Islet precursor cell (in vitro differentiated cells): ENCODE results near the gene AURKB.
A peak's percentile ranks its signal among the peaks of the same experiment; 100 is the strongest.

Source experiments
- DNase-seq: peaks from one replicate; pipeline ENCODE4 v3.0.0-alpha.2; 2018

AURKB gene

GRCh38 chr17:8209907-8210760 is at the start of gene AURKB:
TSS of gene AURKB (minus strand) at chr17:8210575. CDS start at chr17:8210224, 351 bp downstream.
- peak; percentile 99 for DNase-seq

GRCh38 chr17:8257801-8258200 is 47.4 kb upstream of the AURKB start:
- DNase-seq = no peak

- no peak for DNase-seq
These were observed 46.3 kb upstream of the AURKB start for GRCh38 chr17:8256691-8257090.

GRCh38 chr17:8256291-8256690 is 45.9 kb upstream of the AURKB start:
- DNase-seq = no peak

- DNase-seq = no peak
These were observed 45.1 kb upstream of the AURKB start for GRCh38 chr17:8255499-8255898.

GRCh38 chr17:8254881-8255280 is 44.5 kb upstream of the AURKB start:
- no peak for DNase-seq

GRCh38 chr17:8253801-8254200 is 43.4 kb upstream of the AURKB start:
- peak; percentile 79 for DNase-seq

- DNase-seq = peak; percentile 31
These were observed 41.0 kb upstream of the AURKB start for GRCh38 chr17:8251411-8251810.

GRCh38 chr17:8249621-8250500 is 39.5 kb upstream of the AURKB start:
- no peak for DNase-seq

GRCh38 chr17:8248751-8249607 is 38.6 kb upstream of the AURKB start, which contains the start of gene PFAS:
TSS of gene PFAS (plus strand) at chr17:8249289. CDS start at chr17:8253938, 4,649 bp downstream.
- DNase-seq = peak; percentile 97

- DNase-seq = no peak
These were observed 34.4 kb upstream of the AURKB start for GRCh38 chr17:8244768-8245167.

- DNase-seq = peak; percentile 48
These were observed 33.5 kb upstream of the AURKB start for GRCh38 chr17:8243827-8244226.

GRCh38 chr17:8237886-8238285 is 27.5 kb upstream of the AURKB start:
- no peak for DNase-seq

GRCh38 chr17:8237175-8237574 is 26.8 kb upstream of the AURKB start:
- DNase-seq = no peak

GRCh38 chr17:8235676-8236075 is 25.3 kb upstream of the AURKB start:
- DNase-seq = no peak

- peak; percentile 49 for DNase-seq
These were observed 24.2 kb upstream of the AURKB start for GRCh38 chr17:8234361-8235270.

GRCh38 chr17:8231701-8232100 is 21.3 kb upstream of the AURKB start:
- DNase-seq = peak; percentile 45

GRCh38 chr17:8227238-8227581 is 16.8 kb upstream of the AURKB start:
- peak; percentile 60 for DNase-seq

- peak; percentile 97 for DNase-seq
These were observed 16.3 kb upstream of the AURKB start for GRCh38 chr17:8226536-8227237.

- peak; percentile 89 for DNase-seq
These were observed 15.6 kb upstream of the AURKB start for GRCh38 chr17:8225813-8226535.
